ENCODE measurements around the gene CMYA5. TPM values are rescaled to one million over a fixed set of nuclear protein-coding genes. Genes with fewer than 3 reads are reported as not detected.

The CMYA5 gene
- total and polyA plus RNA-seq, 4 donors: 1.3 to 2.9 (median 2.0) TPM

- no peak for TF ChIP-seq HNF4A (conservative IDR thresholded peaks at IDR 0.05)
- TF ChIP-seq, protein P1, sequence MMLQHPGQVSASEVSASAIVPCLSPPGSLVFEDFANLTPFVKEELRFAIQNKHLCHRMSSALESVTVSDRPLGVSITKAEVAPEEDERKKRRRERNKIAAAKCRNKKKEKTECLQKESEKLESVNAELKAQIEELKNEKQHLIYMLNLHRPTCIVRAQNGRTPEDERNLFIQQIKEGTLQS (IDR thresholded peaks at IDR 0.05): no peak
- TF ChIP-seq, protein P2, sequence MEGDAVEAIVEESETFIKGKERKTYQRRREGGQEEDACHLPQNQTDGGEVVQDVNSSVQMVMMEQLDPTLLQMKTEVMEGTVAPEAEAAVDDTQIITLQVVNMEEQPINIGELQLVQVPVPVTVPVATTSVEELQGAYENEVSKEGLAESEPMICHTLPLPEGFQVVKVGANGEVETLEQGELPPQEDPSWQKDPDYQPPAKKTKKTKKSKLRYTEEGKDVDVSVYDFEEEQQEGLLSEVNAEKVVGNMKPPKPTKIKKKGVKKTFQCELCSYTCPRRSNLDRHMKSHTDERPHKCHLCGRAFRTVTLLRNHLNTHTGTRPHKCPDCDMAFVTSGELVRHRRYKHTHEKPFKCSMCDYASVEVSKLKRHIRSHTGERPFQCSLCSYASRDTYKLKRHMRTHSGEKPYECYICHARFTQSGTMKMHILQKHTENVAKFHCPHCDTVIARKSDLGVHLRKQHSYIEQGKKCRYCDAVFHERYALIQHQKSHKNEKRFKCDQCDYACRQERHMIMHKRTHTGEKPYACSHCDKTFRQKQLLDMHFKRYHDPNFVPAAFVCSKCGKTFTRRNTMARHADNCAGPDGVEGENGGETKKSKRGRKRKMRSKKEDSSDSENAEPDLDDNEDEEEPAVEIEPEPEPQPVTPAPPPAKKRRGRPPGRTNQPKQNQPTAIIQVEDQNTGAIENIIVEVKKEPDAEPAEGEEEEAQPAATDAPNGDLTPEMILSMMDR (IDR thresholded peaks at IDR 0.05; ENCODE audit: low read depth, low read length, missing input control): no peak
- TF ChIP-seq RXRA (IDR thresholded peaks at IDR 0.05): no peak
- no peak for TF ChIP-seq NR2F2 (IDR thresholded peaks at IDR 0.05)
Observed at GRCh38 chr5:79642210-79642609, 47.4 kb upstream of the CMYA5 start (continued).

- 95% methylated on average over 6 of the region's 6 CpGs for WGBS
- no peaks in the 10 kb centered on the region for H3K9me3 ChIP-seq (ENCODE audit: control insufficient read depth in 4 of 4, low read length in 3 of 4)
- TF ChIP-seq TAF1 (conservative IDR thresholded peaks at IDR 0.05): no peak
- TF ChIP-seq, protein P2 (IDR thresholded peaks at IDR 0.05; ENCODE audit: low read depth, low read length, missing input control): no peak
- TF ChIP-seq FOXA2 (IDR thresholded peaks at IDR 0.05): no peak
- TF ChIP-seq YY1 (IDR thresholded peaks at IDR 0.05): no peak
- TF ChIP-seq RAD21 (IDR thresholded peaks at IDR 0.05): no peak
- no peak for TF ChIP-seq HNF4G (IDR thresholded peaks at IDR 0.05)
- no peak for TF ChIP-seq MAX (IDR thresholded peaks at IDR 0.05)
- TF ChIP-seq FOXA1 (IDR thresholded peaks at IDR 0.05): no peak
- TF ChIP-seq JUND (IDR thresholded peaks at IDR 0.05): no peak
- no peak for TF ChIP-seq RXRA (IDR thresholded peaks at IDR 0.05)
- no peak for TF ChIP-seq GABPA (IDR thresholded peaks at IDR 0.05 in 1 of 2, conservative IDR thresholded peaks at IDR 0.05 in 1 of 2)
- no peak for TF ChIP-seq NR2F2 (IDR thresholded peaks at IDR 0.05)
- no peak for TF ChIP-seq EGR1 (IDR thresholded peaks at IDR 0.05; ENCODE audit: low read depth in 2 of 2)
- TF ChIP-seq, protein P1 (IDR thresholded peaks at IDR 0.05): no peak
- TF ChIP-seq, protein P3, sequence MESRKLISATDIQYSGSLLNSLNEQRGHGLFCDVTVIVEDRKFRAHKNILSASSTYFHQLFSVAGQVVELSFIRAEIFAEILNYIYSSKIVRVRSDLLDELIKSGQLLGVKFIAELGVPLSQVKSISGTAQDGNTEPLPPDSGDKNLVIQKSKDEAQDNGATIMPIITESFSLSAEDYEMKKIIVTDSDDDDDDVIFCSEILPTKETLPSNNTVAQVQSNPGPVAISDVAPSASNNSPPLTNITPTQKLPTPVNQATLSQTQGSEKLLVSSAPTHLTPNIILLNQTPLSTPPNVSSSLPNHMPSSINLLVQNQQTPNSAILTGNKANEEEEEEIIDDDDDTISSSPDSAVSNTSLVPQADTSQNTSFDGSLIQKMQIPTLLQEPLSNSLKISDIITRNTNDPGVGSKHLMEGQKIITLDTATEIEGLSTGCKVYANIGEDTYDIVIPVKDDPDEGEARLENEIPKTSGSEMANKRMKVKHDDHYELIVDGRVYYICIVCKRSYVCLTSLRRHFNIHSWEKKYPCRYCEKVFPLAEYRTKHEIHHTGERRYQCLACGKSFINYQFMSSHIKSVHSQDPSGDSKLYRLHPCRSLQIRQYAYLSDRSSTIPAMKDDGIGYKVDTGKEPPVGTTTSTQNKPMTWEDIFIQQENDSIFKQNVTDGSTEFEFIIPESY (IDR thresholded peaks at IDR 0.05): no peak
- TF ChIP-seq SP1 (IDR thresholded peaks at IDR 0.05): no peak
- TF ChIP-seq REST (IDR thresholded peaks at IDR 0.05): no peak
- no peak for TF ChIP-seq HNF4A (conservative IDR thresholded peaks at IDR 0.05)
- H3K27me3 ChIP-seq (ENCODE audit: control insufficient read depth in 4 of 4, insufficient read depth in 4 of 4, low read length in 3 of 4): no peaks in the 10 kb centered on the region
- H3K9ac ChIP-seq (ENCODE audit: low read depth in 1 of 2, low read length in 2 of 2): no peak overlapping the region
- H3K36me3 ChIP-seq (ENCODE audit: control insufficient read depth in 4 of 4, insufficient read depth in 3 of 4, low read depth in 1 of 4, low read length in 3 of 4): peaks cover 0 to 21% (median 18%) of the 10 kb centered on the region in 4 donors
- H3K4me1 ChIP-seq (ENCODE audit: control insufficient read depth in 4 of 4, insufficient read depth in 4 of 4, low read length in 3 of 4): peaks cover 0 to 2% (median 0%) of the 10 kb centered on the region in 4 donors
- H3K27ac ChIP-seq (ENCODE audit: low read depth in 1 of 2, low read length in 2 of 2): no peak overlapping the region
- DNase-seq (ENCODE audit: low spot score): no peak
- no peak overlapping the region for H3K4me3 ChIP-seq (ENCODE audit: low read depth in 1 of 3, low read length in 3 of 3)
Observed at GRCh38 chr5:79653843-79654242, 35.8 kb upstream of the CMYA5 start.
